ENCODE results near the gene GJD4. TPM values are rescaled to one million over a fixed set of nuclear protein-coding genes. Genes with fewer than 3 reads are reported as not detected.

The GJD4 gene
- polyA plus RNA-seq, 2 of the 4 experiments (the other 2 are of a cell fraction), result not detected

DNA sequence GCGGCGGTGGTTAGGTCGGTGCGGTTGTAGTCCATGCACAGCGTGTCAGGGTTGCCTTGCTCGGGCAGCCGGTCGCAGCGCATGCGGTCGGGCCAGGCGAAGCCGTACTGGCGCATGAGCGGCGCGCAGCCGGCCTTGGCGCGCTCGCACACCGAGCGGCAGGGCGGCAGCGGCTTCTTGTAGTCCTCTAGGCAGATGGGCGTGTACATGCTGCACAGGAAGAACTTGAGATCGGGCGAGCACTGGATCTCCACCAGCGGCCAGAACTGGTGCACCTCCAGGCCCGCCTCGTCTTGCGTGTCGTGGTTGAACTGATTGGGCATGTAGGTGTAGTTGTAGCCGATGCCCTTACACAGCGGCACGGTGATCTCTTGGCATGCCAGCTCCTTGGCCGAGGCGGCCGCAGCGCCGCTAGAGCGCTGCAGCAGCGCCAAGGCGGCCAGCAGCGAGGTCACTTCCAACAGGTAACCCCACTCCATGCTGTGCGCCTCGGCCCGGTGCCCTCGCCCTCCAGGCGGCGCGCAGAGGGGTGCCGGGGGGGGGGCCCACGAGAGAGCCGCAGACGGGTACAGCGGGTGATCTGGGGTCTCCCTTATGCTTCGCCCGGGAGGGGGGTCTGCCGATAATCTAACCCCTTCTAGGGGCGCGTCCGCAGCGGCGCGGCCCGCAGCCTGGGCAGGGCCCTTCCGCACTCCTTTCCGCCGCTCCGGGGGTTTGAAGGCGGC, 36.0 kb downstream of the GJD4 start:
- H3K27ac ChIP-seq, result peak overlapping the region; percentile 83 to 95
- DNase-seq (ENCODE audit: low read depth in 1 of 2, low spot score in 1 of 2) (peak; percentile 50 to 90), FAIRE-seq (no peak), ATAC-seq (peak; percentile 44 to 55)
- peaks cover 30% of the 10 kb centered on the region for H3K4me1 ChIP-seq
- no peaks in the 10 kb centered on the region for H3K9me3 ChIP-seq
- WGBS (ENCODE audit: missing lambda C conversion rate), result 0% methylated on average over 16 of the region's 72 CpGs
- H3K4me2 ChIP-seq, result peak overlapping the region; percentile 99
- peak overlapping the region; percentile 70 for H3K4me3 ChIP-seq
- TF ChIP-seq NFE2L2 (conservative IDR thresholded peaks at IDR 0.05; ENCODE audit: low read length) (no peak), JUN (IDR thresholded peaks at IDR 0.05) (peak in 1 of 2 experiments; percentile 61; a peak in 2 of 5 replicates), FOSB (CRISPR knock-in tag; IDR thresholded peaks at IDR 0.05) (no peak), CHD4 (IDR thresholded peaks at IDR 0.05; ENCODE audit: borderline replicate concordance) (no peak), KDM1A (IDR thresholded peaks at IDR 0.05; ENCODE audit: low read depth) (no peak), POLR2A (IDR thresholded peaks at IDR 0.05; ENCODE audit: low read length) (peak; percentile 39; the same call in 1 of the 2 replicates), RNF2 (IDR thresholded peaks at IDR 0.05; ENCODE audit: borderline replicate concordance, low read depth) (peak; percentile 75; the same call in 1 of the 2 replicates), HDAC2 (IDR thresholded peaks at IDR 0.05) (peak; percentile 36; the same call in 1 of the 2 replicates), EP300 (IDR thresholded peaks at IDR 0.05) (no peak), ESRRA (IDR thresholded peaks at IDR 0.05; ENCODE audit: borderline replicate concordance, low read length) (no peak), CEBPB (IDR thresholded peaks at IDR 0.05) (no peak), RCOR1 (IDR thresholded peaks at IDR 0.05; ENCODE audit: low read depth, low read length) (no peak), BHLHE40 (IDR thresholded peaks at IDR 0.05; ENCODE audit: low read depth, low read length) (no peak)
- TF ChIP-seq, protein P1, sequence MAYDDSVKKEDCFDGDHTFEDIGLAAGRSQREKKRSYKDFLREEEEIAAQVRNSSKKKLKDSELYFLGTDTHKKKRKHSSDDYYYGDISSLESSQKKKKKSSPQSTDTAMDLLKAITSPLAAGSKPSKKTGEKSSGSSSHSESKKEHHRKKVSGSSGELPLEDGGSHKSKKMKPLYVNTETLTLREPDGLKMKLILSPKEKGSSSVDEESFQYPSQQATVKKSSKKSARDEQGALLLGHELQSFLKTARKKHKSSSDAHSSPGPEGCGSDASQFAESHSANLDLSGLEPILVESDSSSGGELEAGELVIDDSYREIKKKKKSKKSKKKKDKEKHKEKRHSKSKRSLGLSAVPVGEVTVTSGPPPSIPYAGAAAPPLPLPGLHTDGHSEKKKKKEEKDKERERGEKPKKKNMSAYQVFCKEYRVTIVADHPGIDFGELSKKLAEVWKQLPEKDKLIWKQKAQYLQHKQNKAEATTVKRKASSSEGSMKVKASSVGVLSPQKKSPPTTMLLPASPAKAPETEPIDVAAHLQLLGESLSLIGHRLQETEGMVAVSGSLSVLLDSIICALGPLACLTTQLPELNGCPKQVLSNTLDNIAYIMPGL (CRISPR knock-in tag; IDR thresholded peaks at IDR 0.05; ENCODE audit: borderline replicate concordance), result no peak
- TF ChIP-seq, protein P2, sequence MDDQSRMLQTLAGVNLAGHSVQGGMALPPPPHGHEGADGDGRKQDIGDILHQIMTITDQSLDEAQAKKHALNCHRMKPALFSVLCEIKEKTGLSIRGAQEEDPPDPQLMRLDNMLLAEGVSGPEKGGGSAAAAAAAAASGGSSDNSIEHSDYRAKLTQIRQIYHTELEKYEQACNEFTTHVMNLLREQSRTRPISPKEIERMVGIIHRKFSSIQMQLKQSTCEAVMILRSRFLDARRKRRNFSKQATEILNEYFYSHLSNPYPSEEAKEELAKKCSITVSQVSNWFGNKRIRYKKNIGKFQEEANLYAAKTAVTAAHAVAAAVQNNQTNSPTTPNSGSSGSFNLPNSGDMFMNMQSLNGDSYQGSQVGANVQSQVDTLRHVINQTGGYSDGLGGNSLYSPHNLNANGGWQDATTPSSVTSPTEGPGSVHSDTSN (IDR thresholded peaks at IDR 0.05), result no peak
- TF ChIP-seq, protein P3, sequence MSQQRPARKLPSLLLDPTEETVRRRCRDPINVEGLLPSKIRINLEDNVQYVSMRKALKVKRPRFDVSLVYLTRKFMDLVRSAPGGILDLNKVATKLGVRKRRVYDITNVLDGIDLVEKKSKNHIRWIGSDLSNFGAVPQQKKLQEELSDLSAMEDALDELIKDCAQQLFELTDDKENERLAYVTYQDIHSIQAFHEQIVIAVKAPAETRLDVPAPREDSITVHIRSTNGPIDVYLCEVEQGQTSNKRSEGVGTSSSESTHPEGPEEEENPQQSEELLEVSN (IDR thresholded peaks at IDR 0.05; ENCODE audit: borderline replicate concordance, low read depth), result peak; percentile 81
- TF ChIP-seq, protein P4, sequence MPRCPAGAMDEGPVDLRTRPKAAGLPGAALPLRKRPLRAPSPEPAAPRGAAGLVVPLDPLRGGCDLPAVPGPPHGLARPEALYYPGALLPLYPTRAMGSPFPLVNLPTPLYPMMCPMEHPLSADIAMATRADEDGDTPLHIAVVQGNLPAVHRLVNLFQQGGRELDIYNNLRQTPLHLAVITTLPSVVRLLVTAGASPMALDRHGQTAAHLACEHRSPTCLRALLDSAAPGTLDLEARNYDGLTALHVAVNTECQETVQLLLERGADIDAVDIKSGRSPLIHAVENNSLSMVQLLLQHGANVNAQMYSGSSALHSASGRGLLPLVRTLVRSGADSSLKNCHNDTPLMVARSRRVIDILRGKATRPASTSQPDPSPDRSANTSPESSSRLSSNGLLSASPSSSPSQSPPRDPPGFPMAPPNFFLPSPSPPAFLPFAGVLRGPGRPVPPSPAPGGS (IDR thresholded peaks at IDR 0.05), result no peak
- TF ChIP-seq, protein P5, sequence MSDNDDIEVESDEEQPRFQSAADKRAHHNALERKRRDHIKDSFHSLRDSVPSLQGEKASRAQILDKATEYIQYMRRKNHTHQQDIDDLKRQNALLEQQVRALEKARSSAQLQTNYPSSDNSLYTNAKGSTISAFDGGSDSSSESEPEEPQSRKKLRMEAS (IDR thresholded peaks at IDR 0.05), result peak; percentile 95
- ChIA-PET CTCF (interaction anchor here (0.6 to 10.4 kb wide), 10 partner anchors 10 to 1139 kb away, joined by 3 to 105 read pairs (median 4); no protein-coding TSS in a partner anchor), POLR2A (interaction anchor here (1.3 kb wide), 1 partner anchor 1084 kb away, joined by 4 read pairs; no protein-coding TSS in a partner anchor)

DNA sequence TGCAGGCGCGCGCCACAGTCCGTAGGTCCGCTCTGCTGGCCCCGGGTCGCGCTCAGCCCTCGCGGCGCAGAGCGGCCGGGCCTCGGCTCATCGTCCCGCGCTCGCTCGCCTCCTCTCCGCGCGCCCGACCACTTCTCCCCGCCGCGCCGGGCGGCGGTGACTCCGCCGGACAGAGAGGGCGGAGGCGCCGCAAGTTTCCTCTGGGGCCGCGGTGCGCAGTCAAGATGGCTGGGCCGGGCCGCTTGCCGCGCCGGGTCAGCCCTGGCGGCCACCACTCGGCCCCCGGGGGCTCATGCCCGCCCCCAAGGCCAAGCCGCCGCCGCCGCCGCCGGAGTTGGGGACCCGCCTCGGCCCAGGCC, 36.5 kb downstream of the GJD4 start:
- DNase-seq (ENCODE audit: low read depth in 1 of 2, low spot score in 1 of 2) (peak in 1 of 2 experiments; percentile 27), ATAC-seq (peak; percentile 21 to 37), FAIRE-seq (no peak)
- H3K9me3 ChIP-seq, result no peaks in the 10 kb centered on the region
- peak overlapping the region; percentile 99 for H3K4me2 ChIP-seq
- peak overlapping the region; percentile 70 for H3K4me3 ChIP-seq
- H3K4me1 ChIP-seq, result peaks cover 25% of the 10 kb centered on the region
- ChIA-PET POLR2A (no interaction called here), CTCF (interaction anchor here (1.1 to 10.4 kb wide), 5 partner anchors 24 to 1139 kb away, joined by 3 to 105 read pairs (median 6); no protein-coding TSS in a partner anchor)
- no peak for TF ChIP-seq HEYL (CRISPR knock-in tag; IDR thresholded peaks at IDR 0.05)
- no peak for TF ChIP-seq SMC3 (IDR thresholded peaks at IDR 0.05)
- no peak for TF ChIP-seq CHD4 (IDR thresholded peaks at IDR 0.05; ENCODE audit: borderline replicate concordance)
- TF ChIP-seq ESRRA (IDR thresholded peaks at IDR 0.05; ENCODE audit: borderline replicate concordance, low read length), result no peak
- no peak for TF ChIP-seq KDM5A (IDR thresholded peaks at IDR 0.05)
- TF ChIP-seq FOSL2 (IDR thresholded peaks at IDR 0.05), result no peak
- no peak for TF ChIP-seq FOSL2 (CRISPR knock-in tag; IDR thresholded peaks at IDR 0.05)
- no peak for TF ChIP-seq NR3C1 (IDR thresholded peaks at IDR 0.05)
- no peak for TF ChIP-seq RFX5 (IDR thresholded peaks at IDR 0.05)
- TF ChIP-seq, protein P4 (IDR thresholded peaks at IDR 0.05), result no peak
- TF ChIP-seq RCOR1 (IDR thresholded peaks at IDR 0.05; ENCODE audit: low read depth, low read length), result no peak
- no peak for TF ChIP-seq HDAC2 (IDR thresholded peaks at IDR 0.05)
- TF ChIP-seq PHF8 (IDR thresholded peaks at IDR 0.05; ENCODE audit: borderline replicate concordance, low read depth), result no peak
- TF ChIP-seq, protein P3 (IDR thresholded peaks at IDR 0.05; ENCODE audit: borderline replicate concordance, low read depth), result no peak
- TF ChIP-seq FOSB (CRISPR knock-in tag; IDR thresholded peaks at IDR 0.05), result no peak
- TF ChIP-seq, protein P5 (IDR thresholded peaks at IDR 0.05), result no peak
- TF ChIP-seq NFE2L2 (conservative IDR thresholded peaks at IDR 0.05; ENCODE audit: low read length), result no peak
- no peak for TF ChIP-seq POLR2AphosphoS2 (conservative IDR thresholded peaks at IDR 0.05; ENCODE audit: low read length)
- H3K27ac ChIP-seq, result peak overlapping the region; percentile 83 to 95
- 0% methylated on average over 6 of the region's 54 CpGs for WGBS (ENCODE audit: missing lambda C conversion rate)
